Lower leg skin (tissue), 4 donors: ENCODE data around the gene IL1RAP. TPM values are rescaled to one million over a fixed set of nuclear protein-coding genes. Genes with fewer than 3 reads are reported as not detected.

Experiments used
- DNase-seq, 2 donors: peaks; one replicate each; pipeline ENCODE4 v3.0.0-alpha.2; 2019; ENCODE audit warnings: low spot score in 2 of 2
- H3K4me3 ChIP-seq: fragments of 200-600 bp; sonication (generic); 2 replicates; pipeline ENCODE4 v1.5.1; 2017; ENCODE audit warnings: mild to moderate bottlenecking, low read depth; ENCODE audit not compliant: poor library complexity, severe bottlenecking
- POLR2A ChIP-seq, 2 donors: fragments of 450-650 bp; IDR thresholded peaks; one replicate each; pipeline ENCODE4 v1.6.1; 2016 to 2017; ENCODE audit warnings: antibody characterized with exemption in 2 of 2, mild to moderate bottlenecking in 1 of 2, moderate library complexity in 1 of 2
- WGBS, 2 donors: methylation state at CpG; one replicate each; pipeline ENCODE4 v1.1.5; 2018; 5-methylcytosine and 5-hydroxymethylcytosine counted together
- intact Hi-C: fragments of 100-400 bp; cut with DNase I; formaldehyde crosslinking; loops from one replicate; pipeline ENCODE4 v1.15.0; 2023; ENCODE audit warnings: low total_unique reads
- total RNA-seq, 4 donors: library from RNA; depleted of rRNA; stranded (reverse); fragments of >200 nt; gene quantifications; one replicate each; pipeline ENCODE4 v1.1.0, GENCODE V29; 2016
- TF ChIP-seq, protein P1 (sequence below), 3 donors: fragments of 450-650 bp; IDR thresholded peaks; one replicate each; pipeline ENCODE4 v1.5.1; 2016; ENCODE audit warnings: antibody characterized with exemption in 3 of 3, mild to moderate bottlenecking in 3 of 3, moderate library complexity in 2 of 3

IL1RAP gene
- total RNA-seq, 4 donors from 2014 or later: 18.5 to 37.7 (median 23.9) TPM

DNA sequence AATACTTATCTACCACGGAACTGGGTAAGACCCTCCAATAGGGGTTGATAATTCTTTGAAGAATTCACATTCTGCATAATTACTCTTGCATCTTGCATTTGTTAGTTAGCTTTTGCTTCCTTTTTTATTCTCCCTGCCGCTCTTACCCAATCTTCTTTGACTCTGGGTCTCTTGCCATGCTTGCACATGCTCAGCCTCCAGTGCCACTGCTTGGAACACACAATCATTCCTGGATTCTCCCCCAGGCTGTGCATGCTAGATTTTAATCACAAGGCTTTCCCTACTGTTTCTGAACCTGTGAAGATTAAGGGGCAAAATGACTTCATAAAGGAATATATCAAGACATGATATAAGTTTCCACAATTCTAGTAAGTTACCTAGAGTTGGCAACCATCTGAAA, 133.1 kb downstream of the IL1RAP start:
- no peak overlapping the region for H3K4me3 ChIP-seq
- intact Hi-C loops: no loop called here

DNA sequence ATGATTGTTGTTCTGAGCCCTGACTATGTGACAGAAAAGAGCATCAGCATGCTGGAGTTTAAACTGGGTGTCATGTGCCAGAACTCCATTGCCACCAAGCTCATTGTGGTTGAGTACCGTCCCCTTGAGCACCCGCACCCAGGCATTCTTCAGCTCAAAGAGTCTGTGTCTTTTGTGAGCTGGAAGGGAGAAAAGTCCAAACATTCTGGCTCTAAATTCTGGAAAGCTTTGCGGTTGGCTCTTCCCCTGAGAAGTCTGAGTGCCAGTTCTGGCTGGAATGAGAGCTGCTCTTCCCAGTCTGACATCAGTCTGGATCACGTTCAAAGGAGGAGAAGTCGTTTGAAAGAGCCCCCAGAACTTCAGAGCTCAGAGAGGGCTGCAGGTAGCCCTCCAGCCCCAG, 142.0 kb downstream of the IL1RAP start:
- no peak for TF ChIP-seq POLR2A (IDR thresholded peaks at IDR 0.05)
- TF ChIP-seq, protein P1, sequence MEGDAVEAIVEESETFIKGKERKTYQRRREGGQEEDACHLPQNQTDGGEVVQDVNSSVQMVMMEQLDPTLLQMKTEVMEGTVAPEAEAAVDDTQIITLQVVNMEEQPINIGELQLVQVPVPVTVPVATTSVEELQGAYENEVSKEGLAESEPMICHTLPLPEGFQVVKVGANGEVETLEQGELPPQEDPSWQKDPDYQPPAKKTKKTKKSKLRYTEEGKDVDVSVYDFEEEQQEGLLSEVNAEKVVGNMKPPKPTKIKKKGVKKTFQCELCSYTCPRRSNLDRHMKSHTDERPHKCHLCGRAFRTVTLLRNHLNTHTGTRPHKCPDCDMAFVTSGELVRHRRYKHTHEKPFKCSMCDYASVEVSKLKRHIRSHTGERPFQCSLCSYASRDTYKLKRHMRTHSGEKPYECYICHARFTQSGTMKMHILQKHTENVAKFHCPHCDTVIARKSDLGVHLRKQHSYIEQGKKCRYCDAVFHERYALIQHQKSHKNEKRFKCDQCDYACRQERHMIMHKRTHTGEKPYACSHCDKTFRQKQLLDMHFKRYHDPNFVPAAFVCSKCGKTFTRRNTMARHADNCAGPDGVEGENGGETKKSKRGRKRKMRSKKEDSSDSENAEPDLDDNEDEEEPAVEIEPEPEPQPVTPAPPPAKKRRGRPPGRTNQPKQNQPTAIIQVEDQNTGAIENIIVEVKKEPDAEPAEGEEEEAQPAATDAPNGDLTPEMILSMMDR (IDR thresholded peaks at IDR 0.05): no peak
- intact Hi-C loops: loop anchor here (1.0 kb wide), 1 partner anchor 21 kb away; no protein-coding TSS in a partner anchor
- H3K4me3 ChIP-seq: no peak overlapping the region
- DNase-seq: no peak
- 71 to 91% methylated on average over 5 of the region's 5 CpGs for WGBS, 2 donors

More for the DNA sequence above, 133.1 kb downstream of the IL1RAP start:
- no peak for DNase-seq
- 58 to 68% methylated on average over 2 of the region's 2 CpGs for WGBS, 2 donors
- no peak for TF ChIP-seq POLR2A (IDR thresholded peaks at IDR 0.05)
- TF ChIP-seq, protein P1 (IDR thresholded peaks at IDR 0.05): no peak

DNA sequence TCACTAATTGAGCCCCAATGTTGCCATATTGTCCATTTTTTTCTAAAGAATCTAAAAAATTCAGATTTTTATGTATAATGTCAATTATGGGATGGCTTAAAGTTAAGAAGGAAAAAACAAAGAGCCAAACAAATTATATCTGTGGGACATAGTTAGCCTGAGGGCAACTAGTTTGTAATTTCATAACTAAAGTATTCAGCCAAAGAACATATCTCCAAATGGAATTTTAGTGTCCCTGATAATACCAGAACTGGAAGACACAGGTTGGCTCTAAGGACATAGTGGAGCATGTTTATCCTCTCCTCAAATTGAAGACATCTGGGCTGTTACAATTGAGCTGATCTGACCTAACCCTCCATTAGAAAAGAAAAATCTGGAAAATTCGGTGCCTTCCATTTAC, 144.2 kb downstream of the IL1RAP start:
- no peak for DNase-seq
- H3K4me3 ChIP-seq: no peak overlapping the region
- 82 to 90% methylated on average over 1 of the region's 1 CpG for WGBS, 2 donors
- intact Hi-C loops: no loop called here
- TF ChIP-seq, protein P1 (IDR thresholded peaks at IDR 0.05): no peak
- TF ChIP-seq POLR2A (IDR thresholded peaks at IDR 0.05): no peak

DNA sequence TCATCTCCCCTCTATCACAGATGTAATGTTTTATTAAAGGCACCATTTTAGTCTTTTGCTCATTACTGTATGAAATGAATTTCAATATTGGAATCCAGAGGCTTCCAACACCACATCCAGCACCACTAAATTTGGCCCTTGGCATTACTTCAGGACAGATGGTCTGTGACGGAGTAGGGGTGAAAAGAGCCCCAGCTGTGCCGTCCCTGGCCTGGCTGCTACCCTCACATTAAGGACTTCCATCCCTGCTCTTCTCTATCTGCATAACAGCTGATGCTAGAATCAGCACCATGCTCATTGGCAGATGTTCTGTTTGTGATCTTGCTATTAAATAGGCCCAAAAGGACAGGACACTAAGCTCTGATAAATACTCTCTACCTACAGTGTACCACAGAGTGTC, 152.9 kb downstream of the IL1RAP start:
- DNase-seq: no peak
- H3K4me3 ChIP-seq: no peak overlapping the region
- WGBS, 2 donors: 72 to 80% methylated on average over 2 of the region's 2 CpGs
- intact Hi-C loops: no loop called here
- TF ChIP-seq POLR2A (IDR thresholded peaks at IDR 0.05): no peak
- TF ChIP-seq, protein P1 (IDR thresholded peaks at IDR 0.05): no peak

DNA sequence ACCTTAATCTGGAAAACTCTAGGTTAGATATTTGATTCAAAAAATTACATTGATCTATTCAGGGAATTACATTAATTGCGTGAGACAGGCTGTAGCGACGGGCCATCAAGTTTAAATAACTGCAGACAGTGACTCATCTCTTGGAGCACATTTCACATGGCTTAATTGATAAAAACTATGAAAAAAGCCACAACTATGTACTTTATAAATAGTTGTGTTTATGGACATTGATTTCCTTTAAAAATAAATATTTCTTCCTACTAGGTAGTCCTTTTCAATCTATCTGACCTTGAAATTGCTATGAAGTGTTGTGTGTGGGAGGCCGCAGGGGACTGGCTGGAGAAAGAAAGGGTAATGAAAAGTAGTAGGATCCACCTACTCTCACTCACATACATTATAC, 157.8 kb downstream of the IL1RAP start:
- no peak for DNase-seq
- no peak for TF ChIP-seq POLR2A (IDR thresholded peaks at IDR 0.05)
- TF ChIP-seq, protein P1 (IDR thresholded peaks at IDR 0.05): no peak
- 84% methylated on average over 4 of the region's 4 CpGs for WGBS, 2 donors
- intact Hi-C loops: no loop called here
- H3K4me3 ChIP-seq: no peak overlapping the region

DNA sequence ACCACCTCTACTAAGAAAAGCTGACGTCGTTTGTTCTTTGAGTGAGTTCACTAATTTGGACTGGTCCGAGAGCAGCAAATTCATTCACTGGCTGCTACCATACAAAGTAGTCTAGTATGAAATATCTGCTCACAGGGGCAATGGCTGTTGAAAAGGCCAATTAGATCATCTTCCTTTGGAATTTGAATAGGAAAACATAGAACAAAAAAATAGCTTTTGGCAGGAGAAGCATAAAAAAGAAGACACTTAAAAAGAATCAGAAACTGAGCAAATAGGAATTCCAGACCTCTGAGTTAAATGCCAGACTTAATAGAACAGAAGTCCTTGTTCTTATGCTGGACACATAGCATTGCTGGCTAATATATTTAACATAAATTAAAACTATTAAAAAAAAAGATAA, 159.3 kb downstream of the IL1RAP start:
- DNase-seq: no peak
- 57 to 72% methylated on average over 3 of the region's 3 CpGs for WGBS, 2 donors
- TF ChIP-seq, protein P1 (IDR thresholded peaks at IDR 0.05): no peak
- no peak for TF ChIP-seq POLR2A (IDR thresholded peaks at IDR 0.05)
- intact Hi-C loops: no loop called here
- H3K4me3 ChIP-seq: no peak overlapping the region
